Measurements from ENCODE around the gene STON2.
"Not testable (repeated sequence)": the region's sequence is repeated elsewhere in the genome, so short reads cannot be mapped to it uniquely, and the experiment has no call there.

STON2 gene

DNA sequence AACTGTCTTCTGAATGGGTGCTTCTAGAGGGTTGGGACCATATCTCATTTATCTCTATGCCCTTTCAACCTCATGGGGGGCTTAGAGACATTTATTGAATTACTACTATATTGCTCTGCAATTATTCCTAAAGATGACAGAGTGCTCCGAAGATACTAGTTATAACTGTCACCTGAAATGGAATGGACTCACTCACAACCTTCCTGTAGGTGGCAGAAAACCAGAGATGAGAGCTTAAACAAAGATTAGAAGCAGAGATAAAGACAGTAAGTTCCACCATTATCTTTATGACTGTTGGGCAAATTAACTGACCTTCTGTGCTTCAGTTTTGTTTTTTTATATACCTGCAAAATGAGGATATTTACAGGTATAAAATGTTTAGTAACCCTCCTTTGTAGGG lies 147.8 kb downstream of the STON2 start:
- Histone ChIP-seq H3K27me3 (replicated peaks; ENCODE audit: control insufficient read depth, insufficient read depth, low read length) (no peaks in the 10 kb centered on the region), H3K4me3 (replicated peaks; ENCODE audit: low read depth, low read length) (no peak overlapping the region), H3K36me3 (ENCODE audit: control insufficient read depth, insufficient read depth, low read length) (no peaks in the 10 kb centered on the region)
- TF ChIP-seq CTCF (IDR thresholded peaks at IDR 0.05; ENCODE audit: insufficient read depth, low read length, poor library complexity, severe bottlenecking) = peak; percentile 34
- DNase-seq (ENCODE audit: extremely low read depth, insufficient read length) = no peak

GRCh38 chr14:81247271-81247766 lies 152.8 kb downstream of the STON2 start:
- Histone ChIP-seq H3K27me3 (replicated peaks; ENCODE audit: control insufficient read depth, insufficient read depth, low read length) (no peaks in the 10 kb centered on the region), H3K36me3 (ENCODE audit: control insufficient read depth, insufficient read depth, low read length) (no peaks in the 10 kb centered on the region), H3K4me3 (replicated peaks; ENCODE audit: low read depth, low read length) (no peak overlapping the region)
- no peak for DNase-seq (ENCODE audit: extremely low read depth, insufficient read length)
- no peak for TF ChIP-seq CTCF (IDR thresholded peaks at IDR 0.05; ENCODE audit: insufficient read depth, low read length, poor library complexity, severe bottlenecking)

DNA sequence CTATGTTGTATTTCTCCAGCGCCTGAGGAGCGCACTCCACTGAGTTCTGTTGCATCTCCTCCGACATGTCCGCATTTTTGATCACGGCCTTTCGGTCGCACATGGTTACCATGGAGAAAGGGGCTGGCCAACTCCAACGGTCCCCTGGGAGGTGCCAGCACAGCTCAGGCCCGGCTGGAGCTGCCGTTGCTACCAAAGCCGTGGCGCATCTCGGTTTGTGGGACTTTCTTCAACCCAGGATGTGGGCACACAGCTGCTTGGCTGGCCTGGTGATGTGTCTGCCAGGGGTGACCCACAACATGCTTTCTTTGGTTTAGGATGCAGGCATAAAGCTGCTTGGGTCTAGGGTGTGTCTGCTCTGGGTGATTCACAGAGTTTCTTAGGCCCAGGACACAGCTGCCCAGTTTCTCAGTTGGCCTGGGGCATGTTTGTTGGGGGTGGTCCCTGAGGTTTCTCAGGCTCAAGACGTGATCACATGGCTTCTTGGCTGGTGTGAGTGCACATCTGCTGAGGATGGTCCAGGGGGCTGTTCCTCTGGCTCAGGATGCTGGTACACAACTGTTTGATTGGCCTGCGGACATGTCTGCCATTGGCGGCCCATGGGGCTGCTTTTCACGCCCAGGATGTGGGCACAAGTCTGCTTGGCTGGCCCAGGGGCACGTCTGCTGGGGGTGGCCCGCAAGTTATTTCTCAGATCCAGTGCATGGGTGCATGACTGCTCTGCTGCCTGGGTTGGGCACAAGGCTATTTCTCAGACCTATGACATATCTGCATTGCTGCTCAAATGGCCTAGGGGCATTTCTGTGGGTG lies 153.5 kb downstream of the STON2 start:
- DNase-seq (ENCODE audit: extremely low read depth, insufficient read length) = no peak
- Histone ChIP-seq H3K36me3 (ENCODE audit: control insufficient read depth, insufficient read depth, low read length) (no peaks in the 10 kb centered on the region), H3K27me3 (replicated peaks; ENCODE audit: control insufficient read depth, insufficient read depth, low read length) (no peaks in the 10 kb centered on the region), H3K4me3 (replicated peaks; ENCODE audit: low read depth, low read length) (no peak overlapping the region)
- no peak for TF ChIP-seq CTCF (IDR thresholded peaks at IDR 0.05; ENCODE audit: insufficient read depth, low read length, poor library complexity, severe bottlenecking)

GRCh38 chr14:81245771-81246170 lies 154.4 kb downstream of the STON2 start:
- DNase-seq (ENCODE audit: extremely low read depth, insufficient read length) = no peak
- H3K4me3 ChIP-seq (replicated peaks; ENCODE audit: low read depth, low read length) = no peak overlapping the region

GRCh38 chr14:81244431-81244830 lies 155.7 kb downstream of the STON2 start:
- not testable (repeated sequence) for H3K27me3 ChIP-seq (replicated peaks; ENCODE audit: control insufficient read depth, insufficient read depth, low read length); H3K4me3 ChIP-seq (replicated peaks; ENCODE audit: low read depth, low read length); H3K36me3 ChIP-seq (ENCODE audit: control insufficient read depth, insufficient read depth, low read length); DNase-seq (ENCODE audit: extremely low read depth, insufficient read length)

More at GRCh38 chr14:81245771-81246170, 154.4 kb downstream of the STON2 start:
- Histone ChIP-seq H3K36me3 (ENCODE audit: control insufficient read depth, insufficient read depth, low read length) (no peaks in the 10 kb centered on the region), H3K27me3 (replicated peaks; ENCODE audit: control insufficient read depth, insufficient read depth, low read length) (no peaks in the 10 kb centered on the region)
- no peak for TF ChIP-seq CTCF (IDR thresholded peaks at IDR 0.05; ENCODE audit: insufficient read depth, low read length, poor library complexity, severe bottlenecking)

- no peaks in the 10 kb centered on the region for H3K36me3 ChIP-seq (ENCODE audit: control insufficient read depth, insufficient read depth, low read length)
- H3K27me3 ChIP-seq (replicated peaks; ENCODE audit: control insufficient read depth, insufficient read depth, low read length) = no peaks in the 10 kb centered on the region
- H3K4me3 ChIP-seq (replicated peaks; ENCODE audit: low read depth, low read length) = no peak overlapping the region
- TF ChIP-seq CTCF (IDR thresholded peaks at IDR 0.05; ENCODE audit: insufficient read depth, low read length, poor library complexity, severe bottlenecking) = no peak
- DNase-seq (ENCODE audit: extremely low read depth, insufficient read length) = no peak
Observed at GRCh38 chr14:81243499-81243898, 156.6 kb downstream of the STON2 start.

GRCh38 chr14:81236849-81237248 lies 163.3 kb downstream of the STON2 start:
- DNase-seq (ENCODE audit: extremely low read depth, insufficient read length); H3K4me3 ChIP-seq (replicated peaks; ENCODE audit: low read depth, low read length); H3K27me3 ChIP-seq (replicated peaks; ENCODE audit: control insufficient read depth, insufficient read depth, low read length); H3K36me3 ChIP-seq (ENCODE audit: control insufficient read depth, insufficient read depth, low read length): not testable (repeated sequence)

Measured in GM06990 (cell line).